Osteoblast (primary cell): ENCODE results near the gene TGFBR3L. TPM values are rescaled to one million over a fixed set of nuclear protein-coding genes. Genes with fewer than 3 reads are reported as not detected.

ENCODE experiments used
- DNase-seq: peaks from one replicate; pipeline ENCODE4 v3.0.0; 2011; ENCODE audit warnings: low spot score, mixed read lengths; ENCODE audit not compliant: insufficient read length; ENCODE audit errors: missing footprints
- H2AFZ ChIP-seq: 2 replicates; pipeline ENCODE4 v1.6.0; 2011; ENCODE audit warnings: mild to moderate bottlenecking, low read length
- H3K27ac ChIP-seq: 2 replicates; pipeline ENCODE4 v1.5.1; 2011; ENCODE audit warnings: mild to moderate bottlenecking, low read depth, low read length, moderate library complexity
- H3K27me3 ChIP-seq: 2 replicates; pipeline ENCODE4 v1.6.0; 2012; ENCODE audit warnings: mild to moderate bottlenecking, control low read depth, inconsistent platforms, low read length, moderate library complexity; ENCODE audit not compliant: insufficient read depth
- H3K36me3 ChIP-seq: 2 replicates; pipeline ENCODE4 v1.5.1; 2011; ENCODE audit warnings: mild to moderate bottlenecking, low read length, control low read depth, moderate library complexity; ENCODE audit not compliant: insufficient read depth
- H3K4me1 ChIP-seq: 2 replicates; pipeline ENCODE4 v1.5.1; 2011; ENCODE audit warnings: mild to moderate bottlenecking, low read length, control low read depth, moderate library complexity; ENCODE audit not compliant: insufficient read depth
- H3K4me2 ChIP-seq: 2 replicates; pipeline ENCODE4 v1.6.0; 2011; ENCODE audit warnings: mild to moderate bottlenecking, low read length; ENCODE audit not compliant: insufficient read depth
- H3K4me3 ChIP-seq: fragments of 200-600 bp; sonication (generic); 3 replicates; pipeline ENCODE4 v1.5.1; 2012; ENCODE audit warnings: mild to moderate bottlenecking, low read length, inconsistent platforms; ENCODE audit not compliant: insufficient read depth
- H3K79me2 ChIP-seq: 2 replicates; pipeline ENCODE4 v1.6.0; 2012; ENCODE audit warnings: mild to moderate bottlenecking, low read length, control low read depth, inconsistent platforms; ENCODE audit not compliant: insufficient read depth
- H3K9me3 ChIP-seq: 2 replicates; pipeline ENCODE4 v1.5.1; 2011; ENCODE audit warnings: low read depth, low read length, control low read depth
- H4K20me1 ChIP-seq: 2 replicates; pipeline ENCODE4 v1.6.0; 2012; ENCODE audit warnings: mild to moderate bottlenecking, low read length, control low read depth; ENCODE audit not compliant: insufficient read depth
- total RNA-seq: library from RNA; depleted of rRNA; stranded (reverse); fragments of >200 nt; gene quantifications from 2 replicates; pipeline ENCODE4 v1.2.3, GENCODE V29; 2012
- TF ChIP-seq, protein P1 (sequence below): IDR thresholded peaks from 2 replicates; pipeline ENCODE4 v1.5.1; 2011; ENCODE audit warnings: mild to moderate bottlenecking, low read depth, low read length, moderate library complexity; ENCODE audit errors: extremely low read depth

The TGFBR3L gene
- total RNA-seq, 1 donor: under 0.01 TPM

DNA sequence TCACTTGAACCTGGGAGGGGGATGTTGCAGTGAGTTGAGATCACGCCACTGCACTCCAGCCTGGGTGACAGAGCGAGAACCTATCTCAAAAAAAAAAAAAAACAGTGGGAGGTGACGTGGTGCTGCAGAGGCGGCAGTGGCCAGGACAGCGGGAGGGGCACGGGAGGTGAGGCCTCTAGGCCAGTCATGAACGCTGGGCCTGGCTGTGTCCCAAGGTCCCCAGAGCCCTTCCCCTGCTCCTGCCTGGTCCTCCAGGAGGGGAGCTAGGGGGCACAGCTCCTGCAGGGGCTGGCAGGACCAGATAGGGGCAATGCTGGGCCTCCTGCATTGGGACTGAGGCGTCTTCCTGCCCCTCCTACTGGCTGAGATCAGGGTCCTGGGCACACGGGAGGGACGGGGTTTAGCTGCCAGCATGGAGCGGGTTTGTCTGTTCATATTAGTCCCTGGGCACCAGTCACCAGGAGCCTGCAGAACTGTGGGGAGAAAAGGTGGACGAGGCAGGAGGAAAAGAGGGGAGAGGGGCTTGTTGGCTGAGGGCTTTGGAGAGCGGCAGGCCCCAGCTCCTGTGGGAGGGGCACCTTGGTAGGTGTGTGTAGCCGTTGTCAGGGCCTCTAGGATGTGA, 6.4 kb upstream of the TGFBR3L start:
- H3K36me3 ChIP-seq: peaks cover 14% of the 10 kb centered on the region
- no peak overlapping the region for H3K4me2 ChIP-seq
- peaks cover 38% of the 10 kb centered on the region for H4K20me1 ChIP-seq
- H3K9me3 ChIP-seq: no peaks in the 10 kb centered on the region
- TF ChIP-seq, protein P1, sequence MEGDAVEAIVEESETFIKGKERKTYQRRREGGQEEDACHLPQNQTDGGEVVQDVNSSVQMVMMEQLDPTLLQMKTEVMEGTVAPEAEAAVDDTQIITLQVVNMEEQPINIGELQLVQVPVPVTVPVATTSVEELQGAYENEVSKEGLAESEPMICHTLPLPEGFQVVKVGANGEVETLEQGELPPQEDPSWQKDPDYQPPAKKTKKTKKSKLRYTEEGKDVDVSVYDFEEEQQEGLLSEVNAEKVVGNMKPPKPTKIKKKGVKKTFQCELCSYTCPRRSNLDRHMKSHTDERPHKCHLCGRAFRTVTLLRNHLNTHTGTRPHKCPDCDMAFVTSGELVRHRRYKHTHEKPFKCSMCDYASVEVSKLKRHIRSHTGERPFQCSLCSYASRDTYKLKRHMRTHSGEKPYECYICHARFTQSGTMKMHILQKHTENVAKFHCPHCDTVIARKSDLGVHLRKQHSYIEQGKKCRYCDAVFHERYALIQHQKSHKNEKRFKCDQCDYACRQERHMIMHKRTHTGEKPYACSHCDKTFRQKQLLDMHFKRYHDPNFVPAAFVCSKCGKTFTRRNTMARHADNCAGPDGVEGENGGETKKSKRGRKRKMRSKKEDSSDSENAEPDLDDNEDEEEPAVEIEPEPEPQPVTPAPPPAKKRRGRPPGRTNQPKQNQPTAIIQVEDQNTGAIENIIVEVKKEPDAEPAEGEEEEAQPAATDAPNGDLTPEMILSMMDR: no peak
- no peaks in the 10 kb centered on the region for H3K27me3 ChIP-seq
- no peak overlapping the region for H3K4me3 ChIP-seq
- DNase-seq: peak; percentile 82
- peaks cover 43% of the 10 kb centered on the region for H3K79me2 ChIP-seq
- no peak overlapping the region for H2AFZ ChIP-seq
- peaks cover 10% of the 10 kb centered on the region for H3K4me1 ChIP-seq
- no peak overlapping the region for H3K27ac ChIP-seq

DNA sequence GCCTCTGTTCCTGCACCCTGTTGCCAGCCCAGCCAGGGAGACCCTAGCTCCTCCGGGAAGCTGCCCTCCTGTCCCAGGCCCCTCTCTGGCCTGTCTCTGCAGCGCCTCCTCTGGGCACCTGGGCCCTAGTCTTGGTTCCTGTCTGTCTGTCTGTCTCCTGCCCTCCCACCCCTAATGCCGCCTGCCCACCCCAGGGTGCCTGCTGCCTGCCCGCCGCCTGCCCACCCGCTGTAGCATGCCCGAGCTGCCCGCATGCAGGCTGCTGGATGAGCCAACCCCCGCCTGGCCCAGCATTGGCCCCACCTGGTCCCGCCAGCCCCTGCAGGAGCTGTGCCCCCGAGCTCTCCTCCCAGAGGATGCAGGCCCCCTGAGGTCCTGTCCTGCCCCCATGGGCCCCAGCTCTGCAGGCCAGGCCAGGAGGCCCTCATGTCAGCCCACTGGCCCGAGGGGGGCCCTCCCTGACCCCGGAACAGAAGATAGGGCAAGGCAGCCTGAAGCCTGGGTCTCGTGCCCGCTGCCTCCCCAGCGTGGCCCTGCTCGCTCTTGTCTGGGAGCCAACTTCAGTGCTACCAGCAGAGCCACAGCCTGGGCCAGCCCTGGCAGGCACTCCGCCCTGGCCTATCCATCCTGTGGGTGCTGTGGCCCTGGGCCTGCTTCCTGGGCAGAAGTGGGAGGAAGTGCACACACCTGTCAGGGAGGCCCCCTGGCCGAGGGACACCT, 5.7 kb upstream of the TGFBR3L start:
- Histone ChIP-seq H4K20me1 (peaks cover 38% of the 10 kb centered on the region), H3K36me3 (peaks cover 14% of the 10 kb centered on the region), H3K27me3 (no peaks in the 10 kb centered on the region), H3K27ac (no peak overlapping the region), H3K4me2 (no peak overlapping the region), H3K9me3 (no peaks in the 10 kb centered on the region), H3K4me3 (no peak overlapping the region), H3K79me2 (peaks cover 43% of the 10 kb centered on the region), H2AFZ (no peak overlapping the region), H3K4me1 (peaks cover 10% of the 10 kb centered on the region)
- TF ChIP-seq, protein P1: no peak
- peak; percentile 75 for DNase-seq

DNA sequence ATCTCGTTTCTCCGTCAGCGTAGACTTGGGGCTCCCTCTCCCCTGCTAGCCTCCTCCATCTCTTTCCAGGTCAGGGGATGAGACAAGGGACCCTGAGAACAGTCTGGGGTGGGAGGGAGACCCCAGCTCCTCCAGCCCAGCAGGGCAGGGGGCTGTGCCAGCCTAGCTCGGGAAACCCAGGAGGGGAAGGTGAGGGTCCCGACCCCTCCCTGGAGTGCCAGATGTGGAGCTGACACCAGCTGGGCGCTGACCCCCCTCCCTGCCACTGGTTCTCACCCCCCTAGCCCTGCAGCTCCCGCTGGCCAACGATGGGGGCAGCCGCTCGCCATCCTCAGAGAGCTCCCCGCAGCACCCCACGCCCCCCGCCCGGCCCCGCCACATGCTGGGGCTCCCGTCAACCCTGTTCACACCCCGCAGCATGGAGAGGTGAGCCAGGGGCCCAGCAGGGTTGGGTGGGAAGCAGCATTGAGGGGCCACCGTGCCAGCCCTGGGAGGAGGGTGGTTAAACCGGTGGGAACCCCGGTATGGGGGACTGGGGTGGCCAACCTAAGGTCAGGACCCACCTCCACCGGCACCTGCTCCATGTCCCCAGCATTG, 5.1 kb upstream of the TGFBR3L start:
- DNase-seq: peak; percentile 83
- Histone ChIP-seq H3K36me3 (peaks cover 14% of the 10 kb centered on the region), H2AFZ (no peak overlapping the region), H3K4me2 (no peak overlapping the region), H4K20me1 (peaks cover 34% of the 10 kb centered on the region), H3K27me3 (no peaks in the 10 kb centered on the region), H3K9me3 (no peaks in the 10 kb centered on the region), H3K4me3 (no peak overlapping the region), H3K27ac (no peak overlapping the region), H3K4me1 (peaks cover 8% of the 10 kb centered on the region), H3K79me2 (peaks cover 37% of the 10 kb centered on the region)
- TF ChIP-seq, protein P1: no peak
